Measurements from ENCODE around the gene CASP7. TPM values are rescaled to one million over a fixed set of nuclear protein-coding genes. Genes with fewer than 3 reads are reported as not detected.

The CASP7 gene
- total RNA-seq, 4 donors from 2014 or later: 20.0 to 37.8 (median 29.6) TPM

GRCh38 chr10:113732160-113732881 lies 52.6 kb downstream of the CASP7 start:
- TF ChIP-seq CTCF (IDR thresholded peaks at IDR 0.05) (no peak), EP300 (IDR thresholded peaks at IDR 0.05) (no peak), POLR2A (IDR thresholded peaks at IDR 0.05) (no peak), POLR2AphosphoS5 (IDR thresholded peaks at IDR 0.05) (no peak)
- Histone ChIP-seq H3K4me1 (no peaks in the 10 kb centered on the region), H3K9me3 (no peaks in the 10 kb centered on the region), H3K4me3 (no peak overlapping the region), H3K36me3 (peaks cover 29% of the 10 kb centered on the region), H3K27ac (no peak overlapping the region), H3K27me3 (no peaks in the 10 kb centered on the region)
- 82% methylated on average over 9 of the region's 9 CpGs for WGBS
- DNase-seq (ENCODE audit: low spot score in 2 of 2): no peak

GRCh38 chr10:113732966-113733365 lies 53.3 kb downstream of the CASP7 start:
- TF ChIP-seq EP300 (IDR thresholded peaks at IDR 0.05): no peak
- no peak for TF ChIP-seq CTCF (IDR thresholded peaks at IDR 0.05)
- TF ChIP-seq POLR2A (IDR thresholded peaks at IDR 0.05): no peak
- TF ChIP-seq POLR2AphosphoS5 (IDR thresholded peaks at IDR 0.05): no peak
- Histone ChIP-seq H3K9me3 (no peaks in the 10 kb centered on the region), H3K27me3 (no peaks in the 10 kb centered on the region), H3K27ac (no peak overlapping the region), H3K4me3 (no peak overlapping the region), H3K36me3 (peaks cover 25% of the 10 kb centered on the region), H3K4me1 (no peaks in the 10 kb centered on the region)
- WGBS: 59% methylated on average over 4 of the region's 4 CpGs
- DNase-seq (ENCODE audit: low spot score in 2 of 2): no peak

GRCh38 chr10:113733635-113734034 lies 53.9 kb downstream of the CASP7 start:
- Histone ChIP-seq H3K9me3 (no peaks in the 10 kb centered on the region), H3K27me3 (no peaks in the 10 kb centered on the region), H3K4me3 (no peak overlapping the region), H3K36me3 (peaks cover 18% of the 10 kb centered on the region), H3K4me1 (no peaks in the 10 kb centered on the region), H3K27ac (no peak overlapping the region)
- no peak for DNase-seq (ENCODE audit: low spot score in 2 of 2)
- no peak for TF ChIP-seq POLR2A (IDR thresholded peaks at IDR 0.05)
- 97% methylated on average over 4 of the region's 4 CpGs for WGBS

- Histone ChIP-seq H3K36me3 (no peaks in the 10 kb centered on the region), H3K27ac (no peak overlapping the region), H3K4me3 (no peak overlapping the region), H3K4me1 (no peaks in the 10 kb centered on the region), H3K9me3 (no peaks in the 10 kb centered on the region), H3K27me3 (no peaks in the 10 kb centered on the region)
- 13% methylated on average over 2 of the region's 2 CpGs for WGBS
- no peak for DNase-seq (ENCODE audit: low spot score in 2 of 2)
- TF ChIP-seq POLR2AphosphoS5 (IDR thresholded peaks at IDR 0.05): no peak
- no peak for TF ChIP-seq CTCF (IDR thresholded peaks at IDR 0.05)
- TF ChIP-seq EP300 (IDR thresholded peaks at IDR 0.05): no peak
- no peak for TF ChIP-seq POLR2A (IDR thresholded peaks at IDR 0.05)
These were observed 56.2 kb downstream of the CASP7 start for GRCh38 chr10:113735913-113736312.

GRCh38 chr10:113736576-113736975 lies 56.9 kb downstream of the CASP7 start:
- Histone ChIP-seq H3K4me3 (no peak overlapping the region), H3K36me3 (no peaks in the 10 kb centered on the region), H3K27me3 (no peaks in the 10 kb centered on the region), H3K4me1 (no peaks in the 10 kb centered on the region), H3K9me3 (no peaks in the 10 kb centered on the region), H3K27ac (no peak overlapping the region)
- TF ChIP-seq POLR2AphosphoS5 (IDR thresholded peaks at IDR 0.05) (no peak), POLR2A (IDR thresholded peaks at IDR 0.05) (no peak), EP300 (IDR thresholded peaks at IDR 0.05) (no peak), CTCF (IDR thresholded peaks at IDR 0.05) (no peak)
- WGBS: 44% methylated on average over 1 of the region's 1 CpG
- no peak for DNase-seq (ENCODE audit: low spot score in 2 of 2)

GRCh38 chr10:113739031-113739430 lies 59.3 kb downstream of the CASP7 start:
- Histone ChIP-seq H3K4me1 (no peaks in the 10 kb centered on the region), H3K36me3 (no peaks in the 10 kb centered on the region), H3K4me3 (no peak overlapping the region), H3K27ac (no peak overlapping the region), H3K27me3 (no peaks in the 10 kb centered on the region), H3K9me3 (no peaks in the 10 kb centered on the region)
- no peak for DNase-seq (ENCODE audit: low spot score in 2 of 2)
- TF ChIP-seq POLR2A (IDR thresholded peaks at IDR 0.05): no peak
- no peak for TF ChIP-seq POLR2AphosphoS5 (IDR thresholded peaks at IDR 0.05)
- no peak for TF ChIP-seq CTCF (IDR thresholded peaks at IDR 0.05)
- TF ChIP-seq EP300 (IDR thresholded peaks at IDR 0.05): no peak
- WGBS: 71% methylated on average over 4 of the region's 4 CpGs
